GM18508 (cell line): ENCODE measurements around the gene POLRMT.

Source experiments
- ATAC-seq: cut with Tn5 transposase; IDR thresholded peaks from one replicate; pipeline ENCODE4 v1.9.1; 2021; ENCODE audit warnings: moderate number of reproducible peaks; ENCODE audit not compliant: insufficient read depth, unreplicated experiment

Gene POLRMT

GRCh38 chr19:663682-664117 is 30.4 kb upstream of the POLRMT start:
- ATAC-seq: no peak

- no peak for ATAC-seq
Observed at GRCh38 chr19:662962-663681, 29.8 kb upstream of the POLRMT start, which contains the start of gene RNF126. TSS of gene RNF126 (minus strand) at chr19:663214. CDS start at chr19:663121, 93 bp downstream.

- no peak for ATAC-seq
Observed at GRCh38 chr19:662207-662961, 29.0 kb upstream of the POLRMT start.

GRCh38 chr19:661427-662196 is 28.3 kb upstream of the POLRMT start:
- no peak for ATAC-seq

- no peak for ATAC-seq
Observed at GRCh38 chr19:660793-661426, 27.6 kb upstream of the POLRMT start.

- no peak for ATAC-seq
Observed at GRCh38 chr19:658916-659839, 25.8 kb upstream of the POLRMT start.

- no peak for ATAC-seq
Observed at GRCh38 chr19:658059-658839, 24.9 kb upstream of the POLRMT start.

GRCh38 chr19:657611-658010 is 24.3 kb upstream of the POLRMT start:
- ATAC-seq: no peak

- no peak for ATAC-seq
Observed at GRCh38 chr19:656751-657559, 23.6 kb upstream of the POLRMT start.

- no peak for ATAC-seq
Observed at GRCh38 chr19:655691-656090, 22.4 kb upstream of the POLRMT start.

GRCh38 chr19:653425-653824 is 20.1 kb upstream of the POLRMT start:
- ATAC-seq: no peak

- ATAC-seq: no peak
Observed at GRCh38 chr19:652467-653389, 19.4 kb upstream of the POLRMT start.

- no peak for ATAC-seq
Observed at GRCh38 chr19:651991-652390, 18.7 kb upstream of the POLRMT start.

- no peak for ATAC-seq
Observed at GRCh38 chr19:651114-651818, 17.9 kb upstream of the POLRMT start.

GRCh38 chr19:650121-650520 is 16.8 kb upstream of the POLRMT start:
- ATAC-seq: no peak
